Measurements from ENCODE around the gene NPRL2. TPM values are rescaled to one million over a fixed set of nuclear protein-coding genes. Genes with fewer than 3 reads are reported as not detected.

The NPRL2 gene
- total and polyA plus RNA-seq, 2 donors (not counting 3 experiments of a cell fraction or from before 2014, with no cell fraction given), result 13.4 to 30.6 TPM

DNA sequence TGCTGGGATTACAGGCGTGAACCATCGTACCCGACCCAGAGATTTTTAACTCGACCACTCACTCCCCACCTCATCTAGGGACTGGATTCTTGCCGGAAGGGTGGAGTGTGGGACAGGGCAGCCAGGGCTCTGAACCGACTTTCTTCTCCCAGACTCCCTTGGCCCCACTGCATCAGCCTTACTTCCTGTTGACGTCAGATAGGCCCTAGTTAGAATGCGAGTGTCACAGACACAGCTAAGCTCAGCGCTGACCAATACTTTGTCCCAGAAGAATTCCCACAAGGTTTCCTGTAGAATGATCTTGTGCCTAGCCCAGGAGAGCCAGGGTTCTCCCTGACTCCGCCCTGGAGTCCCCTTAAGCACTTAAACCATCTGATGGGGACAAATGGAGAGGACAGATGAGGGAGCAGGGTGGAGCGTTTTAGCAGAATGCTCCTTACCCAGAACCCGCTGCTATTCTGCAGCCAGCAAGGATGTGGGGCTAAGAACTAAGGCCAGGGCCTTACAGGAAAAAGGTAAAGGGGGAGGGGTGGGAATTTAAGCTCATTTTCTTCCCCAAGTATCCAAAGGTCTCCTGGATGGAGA, 16.7 kb downstream of the NPRL2 start:
- Histone ChIP-seq H3K27ac (ENCODE audit: insufficient read depth, low read depth, low read length) (peak overlapping the region; percentile 95), H3K27me3 (ENCODE audit: control insufficient read depth in 2 of 2, insufficient read depth in 2 of 2, low read length in 2 of 2) (no peaks in the 10 kb centered on the region), H4K20me1 (replicated peaks; ENCODE audit: control insufficient read depth, extremely low read depth, insufficient read depth, low read length) (no peaks in the 10 kb centered on the region), H3K9me1 (replicated peaks; ENCODE audit: control insufficient read depth, extremely low read depth, insufficient read depth, low read length) (no peaks in the 10 kb centered on the region), H3K9me3 (replicated peaks; ENCODE audit: control insufficient read depth, insufficient read depth, low read length) (no peaks in the 10 kb centered on the region), H3K79me2 (ENCODE audit: control insufficient read depth, insufficient read depth, low read length) (peaks cover 60% of the 10 kb centered on the region), H3K4me2 (ENCODE audit: insufficient read depth, low read length) (peak overlapping the region; percentile 93), H3K9ac (replicated peaks; ENCODE audit: extremely low read depth, insufficient read depth, low read length) (peak overlapping the region; percentile 78), H2AFZ (ENCODE audit: low read depth, low read length) (no peak overlapping the region), H3K4me1 (ENCODE audit: control insufficient read depth, extremely low read depth, insufficient read depth, low read length) (peaks cover 36% of the 10 kb centered on the region), H3K4me3 (replicated peaks in 1 of 3; ENCODE audit: insufficient read depth in 1 of 3, low read depth in 1 of 3, low read length in 3 of 3) (peak overlapping the region in 1 of 3 experiments; percentile 24), H3K36me3 (ENCODE audit: control insufficient read depth in 2 of 2, extremely low read depth in 1 of 2, insufficient read depth in 2 of 2, low read length in 2 of 2) (peaks cover 20 to 29% of the 10 kb centered on the region in 2 experiments)
- TSS peak; percentile 13 for BruUV-seq (replicated peaks)
- ChIA-PET CTCF (interaction anchor here (1.3 to 5.0 kb wide), 2 partner anchors 10 to 14 kb away, joined by 4 to 66 read pairs; partner anchors contain the start of gene HYAL2), POLR2A (interaction anchor here (1.2 to 6.1 kb wide), 2 partner anchors 12 to 70 kb away, joined by 3 to 38 read pairs; partner anchors contain the start of gene HYAL2)
- dilution Hi-C loops (cut with MboI; ENCODE audit: extremely low pct_ligation_motif_present, low sequenced_read_pairs) (no loop called here), intact Hi-C loops (cut with micrococcal nuclease) (loop anchor here (1.0 kb wide), 1 partner anchor 11 kb away; no protein-coding TSS in a partner anchor)
- peak; percentile 21 for TF ChIP-seq POLR2AphosphoS5 (IDR thresholded peaks at IDR 0.05; ENCODE audit: insufficient read depth, low read depth, low read length)
- TF ChIP-seq POLR2A (IDR thresholded peaks at IDR 0.05; ENCODE audit: low read depth, low read length), result no peak
- peak; percentile 22 for TF ChIP-seq JUN (IDR thresholded peaks at IDR 0.05; ENCODE audit: borderline replicate concordance, insufficient read depth, insufficient read length, low read depth)
- DNase-seq (ENCODE audit: low read depth, low spot score), result peak; percentile 86
- peak; percentile 93 for FAIRE-seq

DNA sequence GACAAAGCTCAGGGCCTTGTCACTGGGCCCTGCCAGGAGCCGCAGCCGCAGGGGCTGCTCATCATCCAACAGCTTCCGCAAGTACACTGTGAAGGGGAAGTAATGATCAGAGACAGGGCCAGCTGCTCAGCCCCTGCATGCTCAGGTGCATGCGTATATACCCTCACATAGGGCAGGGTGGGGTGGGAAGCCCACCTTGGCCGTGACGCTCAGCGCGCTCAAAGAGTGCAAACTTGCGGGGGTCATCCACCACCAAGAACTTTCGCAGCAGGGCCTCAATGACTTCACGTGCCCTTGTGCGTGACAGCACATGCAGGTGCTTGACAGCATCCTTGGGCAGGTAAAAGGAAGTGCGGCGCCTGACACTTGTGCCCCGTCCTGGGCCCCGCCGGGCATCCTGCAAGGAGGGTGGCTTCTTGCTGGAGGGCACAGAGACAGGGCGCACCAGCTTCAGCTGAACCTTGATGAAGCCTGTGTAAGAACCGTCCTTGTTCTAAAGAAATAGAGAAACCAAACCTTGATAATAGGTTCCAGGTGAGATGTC, 19.1 kb downstream of the NPRL2 start:
- peaks cover 20 to 29% of the 10 kb centered on the region in 2 experiments for H3K36me3 ChIP-seq (ENCODE audit: control insufficient read depth in 2 of 2, extremely low read depth in 1 of 2, insufficient read depth in 2 of 2, low read length in 2 of 2)

More for the DNA sequence above, 19.1 kb downstream of the NPRL2 start:
- ChIA-PET CTCF (no interaction called here), POLR2A (no interaction called here)
- DNase-seq (ENCODE audit: low read depth, low spot score) (no peak), FAIRE-seq (no peak)
- Histone ChIP-seq H3K4me2 (ENCODE audit: insufficient read depth, low read length) (no peak overlapping the region), H3K9me3 (replicated peaks; ENCODE audit: control insufficient read depth, insufficient read depth, low read length) (no peaks in the 10 kb centered on the region), H3K27me3 (ENCODE audit: control insufficient read depth in 2 of 2, insufficient read depth in 2 of 2, low read length in 2 of 2) (no peaks in the 10 kb centered on the region), H3K9me1 (replicated peaks; ENCODE audit: control insufficient read depth, extremely low read depth, insufficient read depth, low read length) (no peaks in the 10 kb centered on the region), H3K27ac (ENCODE audit: insufficient read depth, low read depth, low read length) (no peak overlapping the region), H2AFZ (ENCODE audit: low read depth, low read length) (no peak overlapping the region), H3K79me2 (ENCODE audit: control insufficient read depth, insufficient read depth, low read length) (peaks cover 66% of the 10 kb centered on the region), H3K9ac (replicated peaks; ENCODE audit: extremely low read depth, insufficient read depth, low read length) (no peak overlapping the region), H3K4me1 (ENCODE audit: control insufficient read depth, extremely low read depth, insufficient read depth, low read length) (peaks cover 41% of the 10 kb centered on the region), H4K20me1 (replicated peaks; ENCODE audit: control insufficient read depth, extremely low read depth, insufficient read depth, low read length) (no peaks in the 10 kb centered on the region), H3K4me3 (replicated peaks in 1 of 3; ENCODE audit: insufficient read depth in 1 of 3, low read depth in 1 of 3, low read length in 3 of 3) (no peak overlapping the region)
- dilution Hi-C loops (cut with MboI; ENCODE audit: extremely low pct_ligation_motif_present, low sequenced_read_pairs), result no loop called here
- intact Hi-C loops (cut with micrococcal nuclease), result no loop called here
- no TSS peak for BruUV-seq (replicated peaks)
- no peak for TF ChIP-seq EZH2 (IDR thresholded peaks at IDR 0.05; ENCODE audit: borderline replicate concordance, low read depth, low read length, severe bottlenecking)
- TF ChIP-seq FOS (IDR thresholded peaks at IDR 0.05; ENCODE audit: borderline replicate concordance, insufficient read depth, low read length), result no peak
- TF ChIP-seq, protein P1, sequence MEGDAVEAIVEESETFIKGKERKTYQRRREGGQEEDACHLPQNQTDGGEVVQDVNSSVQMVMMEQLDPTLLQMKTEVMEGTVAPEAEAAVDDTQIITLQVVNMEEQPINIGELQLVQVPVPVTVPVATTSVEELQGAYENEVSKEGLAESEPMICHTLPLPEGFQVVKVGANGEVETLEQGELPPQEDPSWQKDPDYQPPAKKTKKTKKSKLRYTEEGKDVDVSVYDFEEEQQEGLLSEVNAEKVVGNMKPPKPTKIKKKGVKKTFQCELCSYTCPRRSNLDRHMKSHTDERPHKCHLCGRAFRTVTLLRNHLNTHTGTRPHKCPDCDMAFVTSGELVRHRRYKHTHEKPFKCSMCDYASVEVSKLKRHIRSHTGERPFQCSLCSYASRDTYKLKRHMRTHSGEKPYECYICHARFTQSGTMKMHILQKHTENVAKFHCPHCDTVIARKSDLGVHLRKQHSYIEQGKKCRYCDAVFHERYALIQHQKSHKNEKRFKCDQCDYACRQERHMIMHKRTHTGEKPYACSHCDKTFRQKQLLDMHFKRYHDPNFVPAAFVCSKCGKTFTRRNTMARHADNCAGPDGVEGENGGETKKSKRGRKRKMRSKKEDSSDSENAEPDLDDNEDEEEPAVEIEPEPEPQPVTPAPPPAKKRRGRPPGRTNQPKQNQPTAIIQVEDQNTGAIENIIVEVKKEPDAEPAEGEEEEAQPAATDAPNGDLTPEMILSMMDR (IDR thresholded peaks at IDR 0.05; ENCODE audit: extremely low read depth in 1 of 2, insufficient read depth in 1 of 2, low read depth in 1 of 2, low read length in 2 of 2), result no peak
- TF ChIP-seq POLR2A (IDR thresholded peaks at IDR 0.05; ENCODE audit: low read depth, low read length), result no peak
- no peak for TF ChIP-seq MYC (IDR thresholded peaks at IDR 0.05; ENCODE audit: low read depth, low read length)
